Measurements from ENCODE around the gene DDX1. TPM values are rescaled to one million over a fixed set of nuclear protein-coding genes. Genes with fewer than 3 reads are reported as not detected.

The DDX1 gene
- polyA plus RNA-seq, 3 donors, result 14.1 to 35.4 (median 30.1) TPM

DNA sequence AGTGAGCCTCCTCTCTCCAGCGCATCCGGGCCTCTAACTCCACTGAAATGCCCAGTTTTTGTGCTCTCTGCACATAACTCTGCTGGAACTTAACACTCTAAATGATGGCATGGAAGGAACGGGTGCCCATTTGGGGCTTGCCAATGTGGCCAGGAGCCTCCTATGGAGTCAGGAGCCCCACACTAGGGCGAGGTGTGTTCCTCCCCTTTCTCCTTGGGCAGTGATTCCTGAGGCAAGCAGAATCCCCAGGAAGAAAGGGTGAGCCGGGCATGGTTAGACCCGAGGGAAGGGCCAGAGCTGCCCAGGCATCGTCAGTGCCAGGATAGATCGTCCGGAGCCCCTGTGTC, 63.0 kb downstream of the DDX1 start:
- Mint-ChIP-seq H3K4me1 (no peaks in the 10 kb centered on the region), H3K9me3 (peaks cover 0 to 4% (median 0%) of the 10 kb centered on the region in 7 donors), H3K36me3 (no peaks in the 10 kb centered on the region), H3K27me3 (ENCODE audit: low read depth in 3 of 3) (peaks cover 0 to 1% (median 0%) of the 10 kb centered on the region in 3 donors), H3K4me3 (no peak overlapping the region), H3K27ac (peak overlapping the region in 1 of 7 donors; percentile 8)
- 88% methylated on average over 2 of the region's 9 CpGs for WGBS (ENCODE audit: insufficient coverage)
- no peak for DNase-seq
- intact Hi-C loops (cut with micrococcal nuclease), result no loop called here
- Histone ChIP-seq H3K27me3 (ENCODE audit: control insufficient read depth in 2 of 2, insufficient read depth in 2 of 2, low read length in 2 of 2) (no peaks in the 10 kb centered on the region), H3K9me3 (replicated peaks in 1 of 2; ENCODE audit: control insufficient read depth in 1 of 2, insufficient read depth in 1 of 2, low read length in 2 of 2) (no peaks in the 10 kb centered on the region), H3K36me3 (replicated peaks in 1 of 2; ENCODE audit: control insufficient read depth in 1 of 2, insufficient read depth in 2 of 2, low read length in 2 of 2) (no peaks in the 10 kb centered on the region), H3K9ac (ENCODE audit: insufficient read depth, low read length, poor library complexity, severe bottlenecking) (no peak overlapping the region), H3K4me1 (ENCODE audit: control insufficient read depth in 1 of 2, insufficient read depth in 2 of 2, low read length in 2 of 2) (no peaks in the 10 kb centered on the region), H3K79me2 (ENCODE audit: insufficient read depth, low read length) (no peaks in the 10 kb centered on the region), H2AFZ (ENCODE audit: insufficient read depth, low read depth, low read length, poor library complexity, severe bottlenecking) (no peak overlapping the region), H3K27ac (ENCODE audit: low read depth in 1 of 2, low read length in 2 of 2) (no peak overlapping the region), H3K4me2 (replicated peaks; ENCODE audit: extremely low read depth, low read length, poor library complexity, severe bottlenecking) (no peak overlapping the region), H3K4me3 (replicated peaks in 1 of 3; ENCODE audit: low read depth in 2 of 3, low read length in 3 of 3) (no peak overlapping the region), H4K20me1 (ENCODE audit: insufficient read depth, low read length) (no peaks in the 10 kb centered on the region)
- TF ChIP-seq, protein P1, sequence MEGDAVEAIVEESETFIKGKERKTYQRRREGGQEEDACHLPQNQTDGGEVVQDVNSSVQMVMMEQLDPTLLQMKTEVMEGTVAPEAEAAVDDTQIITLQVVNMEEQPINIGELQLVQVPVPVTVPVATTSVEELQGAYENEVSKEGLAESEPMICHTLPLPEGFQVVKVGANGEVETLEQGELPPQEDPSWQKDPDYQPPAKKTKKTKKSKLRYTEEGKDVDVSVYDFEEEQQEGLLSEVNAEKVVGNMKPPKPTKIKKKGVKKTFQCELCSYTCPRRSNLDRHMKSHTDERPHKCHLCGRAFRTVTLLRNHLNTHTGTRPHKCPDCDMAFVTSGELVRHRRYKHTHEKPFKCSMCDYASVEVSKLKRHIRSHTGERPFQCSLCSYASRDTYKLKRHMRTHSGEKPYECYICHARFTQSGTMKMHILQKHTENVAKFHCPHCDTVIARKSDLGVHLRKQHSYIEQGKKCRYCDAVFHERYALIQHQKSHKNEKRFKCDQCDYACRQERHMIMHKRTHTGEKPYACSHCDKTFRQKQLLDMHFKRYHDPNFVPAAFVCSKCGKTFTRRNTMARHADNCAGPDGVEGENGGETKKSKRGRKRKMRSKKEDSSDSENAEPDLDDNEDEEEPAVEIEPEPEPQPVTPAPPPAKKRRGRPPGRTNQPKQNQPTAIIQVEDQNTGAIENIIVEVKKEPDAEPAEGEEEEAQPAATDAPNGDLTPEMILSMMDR (IDR thresholded peaks at IDR 0.05), result no peak

DNA sequence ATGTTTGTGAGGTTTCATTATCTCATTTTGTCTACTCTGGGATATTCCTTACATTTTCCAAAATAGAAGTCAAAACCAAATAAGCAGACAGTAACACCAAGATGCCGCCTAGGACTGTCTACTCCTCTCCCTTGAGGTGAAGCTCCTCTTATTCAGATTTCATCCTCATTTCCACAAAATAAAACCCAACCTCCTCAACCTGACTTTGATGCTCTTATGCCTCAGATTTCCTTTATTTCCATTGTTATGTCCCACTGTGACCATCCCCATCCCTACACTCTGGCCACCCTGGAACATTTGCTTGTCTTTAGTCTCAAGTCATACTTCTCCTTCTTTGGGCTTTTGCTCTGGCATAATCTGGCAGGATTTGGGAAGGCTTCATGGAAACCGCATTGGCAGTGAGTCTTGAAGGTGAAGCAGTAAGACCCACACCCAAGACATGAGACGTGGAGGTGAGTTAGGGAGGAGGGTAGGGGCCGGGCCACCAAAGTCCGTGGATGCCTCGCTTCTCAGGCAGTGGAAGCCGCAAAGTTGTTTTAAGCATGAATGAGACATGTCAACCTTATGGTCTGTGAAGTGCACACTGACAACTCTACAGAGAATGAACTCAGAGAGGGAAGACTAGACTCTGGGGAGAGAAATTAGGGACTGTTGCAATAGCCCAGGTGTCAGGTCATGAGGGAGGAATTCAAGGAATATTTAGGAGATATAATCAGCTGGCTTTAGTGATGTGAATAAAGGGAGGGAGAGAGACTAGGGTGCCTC, 63.6 kb downstream of the DDX1 start:
- Mint-ChIP-seq H3K36me3 (no peaks in the 10 kb centered on the region), H3K27me3 (ENCODE audit: low read depth in 3 of 3) (peaks cover 0 to 1% (median 0%) of the 10 kb centered on the region in 3 donors), H3K4me1 (no peaks in the 10 kb centered on the region), H3K4me3 (no peak overlapping the region), H3K9me3 (peaks cover 0 to 4% (median 0%) of the 10 kb centered on the region in 7 donors), H3K27ac (no peak overlapping the region)
- no peaks in the 10 kb centered on the region for H3K4me1 ChIP-seq (ENCODE audit: control insufficient read depth in 1 of 2, insufficient read depth in 2 of 2, low read length in 2 of 2)
- no peaks in the 10 kb centered on the region for H3K36me3 ChIP-seq (replicated peaks in 1 of 2; ENCODE audit: control insufficient read depth in 1 of 2, insufficient read depth in 2 of 2, low read length in 2 of 2)
- no peaks in the 10 kb centered on the region for H3K27me3 ChIP-seq (ENCODE audit: control insufficient read depth in 2 of 2, insufficient read depth in 2 of 2, low read length in 2 of 2)
- no peak overlapping the region for H2AFZ ChIP-seq (ENCODE audit: insufficient read depth, low read depth, low read length, poor library complexity, severe bottlenecking)
- no peak for DNase-seq
- WGBS (ENCODE audit: insufficient coverage), result 100% methylated on average over 3 of the region's 7 CpGs
- no peak overlapping the region for H3K4me2 ChIP-seq (replicated peaks; ENCODE audit: extremely low read depth, low read length, poor library complexity, severe bottlenecking)
- no peak overlapping the region for H3K27ac ChIP-seq (ENCODE audit: low read depth in 1 of 2, low read length in 2 of 2)
- no peaks in the 10 kb centered on the region for H4K20me1 ChIP-seq (ENCODE audit: insufficient read depth, low read length)
- TF ChIP-seq, protein P1 (IDR thresholded peaks at IDR 0.05), result no peak
- H3K79me2 ChIP-seq (ENCODE audit: insufficient read depth, low read length), result no peaks in the 10 kb centered on the region
- intact Hi-C loops (cut with micrococcal nuclease), result no loop called here
- H3K9ac ChIP-seq (ENCODE audit: insufficient read depth, low read length, poor library complexity, severe bottlenecking), result no peak overlapping the region
- no peak overlapping the region for H3K4me3 ChIP-seq (replicated peaks in 1 of 3; ENCODE audit: low read depth in 2 of 3, low read length in 3 of 3)
- H3K9me3 ChIP-seq (replicated peaks in 1 of 2; ENCODE audit: control insufficient read depth in 1 of 2, insufficient read depth in 1 of 2, low read length in 2 of 2), result no peaks in the 10 kb centered on the region
